Prostate gland (tissue), 2 donors: ENCODE results near the gene ZSWIM9.

Experiments used
- POLR2A ChIP-seq: fragments of 450-650 bp; IDR thresholded peaks from one replicate; pipeline ENCODE4 v1.6.1; 2016; ENCODE audit warnings: antibody characterized with exemption, mild to moderate bottlenecking
- TF ChIP-seq, protein P1 (sequence below), 4 experiments: fragments of 200-600 bp in 2 of 4; fragments of 450-650 bp in 2 of 4; sonication (generic) in 2 of 4; IDR thresholded peaks; 1 replicate in 3 of 4; 2 replicates in 1 of 4; pipeline ENCODE4 v1.5.1; 2016 to 2019; ENCODE audit warnings: antibody characterized with exemption in 4 of 4, mild to moderate bottlenecking in 2 of 4, moderate library complexity in 2 of 4

DNA sequence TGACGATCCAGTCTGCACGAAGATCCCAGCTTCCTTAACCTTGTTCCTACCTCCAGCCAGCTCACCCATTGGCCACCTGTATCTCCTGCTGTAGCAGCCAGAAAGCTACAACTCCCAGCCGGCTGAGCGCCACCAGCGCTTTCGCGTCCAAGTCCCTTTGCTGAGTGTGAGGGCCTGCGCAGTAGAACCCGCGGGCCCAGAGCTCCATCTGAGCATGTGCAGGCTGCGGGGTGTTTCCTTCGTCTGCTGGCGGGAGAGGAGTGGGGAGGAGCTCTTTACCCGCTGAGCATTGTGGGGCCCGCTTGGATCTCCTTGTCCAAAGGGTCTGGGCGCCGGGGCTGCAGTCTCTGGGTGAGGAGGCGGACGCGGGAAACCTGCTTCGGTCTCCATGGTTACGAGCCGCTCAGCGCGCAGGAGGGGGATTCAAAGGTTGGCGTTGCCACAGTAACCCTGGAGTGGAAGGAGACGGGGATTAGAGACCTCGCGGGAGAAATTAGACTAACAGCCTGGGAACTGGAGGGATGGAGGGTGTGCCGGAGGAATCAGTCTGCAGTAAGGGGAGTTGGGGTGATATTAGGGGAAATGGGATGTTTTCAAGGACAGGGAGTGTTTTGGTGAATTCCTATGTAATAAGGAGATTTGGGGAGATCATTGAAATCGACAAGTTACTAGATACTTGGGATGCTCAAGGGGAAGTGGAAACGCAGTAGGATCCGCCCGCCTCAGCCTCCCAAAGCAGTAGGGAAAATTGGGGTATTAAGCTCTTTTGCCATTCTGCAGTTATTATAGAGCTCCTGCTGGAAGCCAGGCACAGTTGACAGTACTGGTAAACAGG lies 33.5 kb downstream of the ZSWIM9 start:
- TF ChIP-seq, protein P1, sequence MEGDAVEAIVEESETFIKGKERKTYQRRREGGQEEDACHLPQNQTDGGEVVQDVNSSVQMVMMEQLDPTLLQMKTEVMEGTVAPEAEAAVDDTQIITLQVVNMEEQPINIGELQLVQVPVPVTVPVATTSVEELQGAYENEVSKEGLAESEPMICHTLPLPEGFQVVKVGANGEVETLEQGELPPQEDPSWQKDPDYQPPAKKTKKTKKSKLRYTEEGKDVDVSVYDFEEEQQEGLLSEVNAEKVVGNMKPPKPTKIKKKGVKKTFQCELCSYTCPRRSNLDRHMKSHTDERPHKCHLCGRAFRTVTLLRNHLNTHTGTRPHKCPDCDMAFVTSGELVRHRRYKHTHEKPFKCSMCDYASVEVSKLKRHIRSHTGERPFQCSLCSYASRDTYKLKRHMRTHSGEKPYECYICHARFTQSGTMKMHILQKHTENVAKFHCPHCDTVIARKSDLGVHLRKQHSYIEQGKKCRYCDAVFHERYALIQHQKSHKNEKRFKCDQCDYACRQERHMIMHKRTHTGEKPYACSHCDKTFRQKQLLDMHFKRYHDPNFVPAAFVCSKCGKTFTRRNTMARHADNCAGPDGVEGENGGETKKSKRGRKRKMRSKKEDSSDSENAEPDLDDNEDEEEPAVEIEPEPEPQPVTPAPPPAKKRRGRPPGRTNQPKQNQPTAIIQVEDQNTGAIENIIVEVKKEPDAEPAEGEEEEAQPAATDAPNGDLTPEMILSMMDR (IDR thresholded peaks at IDR 0.05) = peak in 2 of 4 experiments; percentile 25 to 27
- TF ChIP-seq POLR2A = peak; percentile 59
